Endothelial cell of umbilical vein (primary cell): Measurements from ENCODE around the gene BANF2. TPM values are rescaled to one million over a fixed set of nuclear protein-coding genes. Genes with fewer than 3 reads are reported as not detected.

Experiments
- BruUV-seq: library from RNA; stranded (reverse); fragments of 400-500 nt; replicated peaks from 2 replicates; lab custom pipeline; 2021; lab: Mats Ljungman, UMichigan
- CTCF ChIA-PET: fragments of 300-600, 350-600 bp; sonication (Branson Sonifier 250); formaldehyde crosslinking; loops from one replicate; lab custom pipeline; 2021; ENCODE audit warnings: antibody characterized with exemption, inconsistent platforms; lab: Charles Lee
- POLR2A ChIA-PET: fragments of 300-600, 350-600 bp; sonication (Branson Sonifier 250); formaldehyde crosslinking; loops from one replicate; lab custom pipeline; 2021; ENCODE audit warnings: antibody characterized with exemption, inconsistent platforms; lab: Charles Lee
- DNase-seq: peaks from one replicate; pipeline ENCODE4 v3.0.0-alpha.2; 2011; ENCODE audit warnings: low read depth, low spot score
- FAIRE-seq: peaks from 2 replicates; lab custom pipeline; 2011; peaks lifted over from hg19 to GRCh38; lab: Jason Lieb, UNC
- H2AFZ ChIP-seq: 2 replicates; pipeline ENCODE4 v1.6.0; 2012; ENCODE audit warnings: low read depth, low read length, control low read depth, inconsistent platforms
- H3K27ac ChIP-seq: 2 replicates; pipeline ENCODE4 v1.5.1; 2011; ENCODE audit warnings: low read depth, mild to moderate bottlenecking, control low read depth, low read length, moderate library complexity; ENCODE audit not compliant: insufficient read depth
- H3K27me3 ChIP-seq, 2 experiments: 2 replicates each; pipeline versions ENCODE4 v1.6.0 to v1.6.1; 2011; ENCODE audit warnings: low read length in 2 of 2, mixed read lengths in 1 of 2; ENCODE audit not compliant: control insufficient read depth in 2 of 2, insufficient read depth in 2 of 2
- H3K36me3 ChIP-seq, 2 experiments: 2 replicates in 1 of 2; 3 replicates in 1 of 2; pipeline ENCODE4 v1.5.1; 2011; ENCODE audit warnings: low read length in 2 of 2, mild to moderate bottlenecking in 1 of 2, moderate library complexity in 1 of 2; ENCODE audit not compliant: control insufficient read depth in 2 of 2, insufficient read depth in 2 of 2; ENCODE audit errors: extremely low read depth in 1 of 2
- H3K4me1 ChIP-seq: 3 replicates; pipeline ENCODE4 v1.5.1; 2011; ENCODE audit warnings: mild to moderate bottlenecking, low read length; ENCODE audit not compliant: control insufficient read depth, insufficient read depth; ENCODE audit errors: extremely low read depth
- H3K4me2 ChIP-seq: 2 replicates; pipeline ENCODE4 v1.6.1; 2011; ENCODE audit warnings: low read length, control low read depth, mixed read lengths; ENCODE audit not compliant: insufficient read depth
- H3K4me3 ChIP-seq, 3 experiments: fragments of 200-600 bp in 1 of 3; sonication (generic), shearing (Covaris generic) in 1 of 3; replicated peaks in 1 of 3; 2 replicates each; pipeline ENCODE4 v1.5.1; 2011 to 2016; ENCODE audit warnings: control low read depth in 3 of 3, low read length in 3 of 3, mild to moderate bottlenecking in 2 of 3, inconsistent platforms in 1 of 3, low read depth in 1 of 3, moderate library complexity in 1 of 3; ENCODE audit not compliant: insufficient read depth in 1 of 3
- H3K79me2 ChIP-seq: 2 replicates; pipeline ENCODE4 v1.6.0; 2012; ENCODE audit warnings: low read length, inconsistent platforms; ENCODE audit not compliant: control insufficient read depth, insufficient read depth
- H3K9ac ChIP-seq: replicated peaks from 2 replicates; pipeline ENCODE3; 2011; ENCODE audit warnings: low read length, control low read depth; ENCODE audit not compliant: insufficient read depth; ENCODE audit errors: extremely low read depth
- H3K9me1 ChIP-seq: replicated peaks from 3 replicates; pipeline ENCODE4 v1.6.0; 2011; ENCODE audit warnings: mild to moderate bottlenecking, low read length; ENCODE audit not compliant: control insufficient read depth, insufficient read depth; ENCODE audit errors: extremely low read depth
- H3K9me3 ChIP-seq: replicated peaks from 2 replicates; pipeline ENCODE4 v1.5.1; 2012; ENCODE audit warnings: low read length, inconsistent platforms; ENCODE audit not compliant: control insufficient read depth, insufficient read depth
- H4K20me1 ChIP-seq: replicated peaks from 2 replicates; pipeline ENCODE3; 2011; ENCODE audit warnings: mild to moderate bottlenecking, low read length; ENCODE audit not compliant: control insufficient read depth, insufficient read depth; ENCODE audit errors: extremely low read depth
- CTCF ChIP-seq, 2 donors: IDR thresholded peaks; 1 replicate in 1 of 2; 2 replicates in 1 of 2; pipeline ENCODE4 v1.5.1; 2011; ENCODE audit warnings: low read length in 2 of 2, mild to moderate bottlenecking in 2 of 2, moderate library complexity in 2 of 2, control low read depth in 1 of 2, inconsistent platforms in 1 of 2, low read depth in 1 of 2; ENCODE audit not compliant: insufficient read depth in 1 of 2; ENCODE audit errors: extremely low read depth in 1 of 2
- EZH2 ChIP-seq: IDR thresholded peaks from 2 replicates; pipeline ENCODE4 v1.6.1; 2012; ENCODE audit warnings: borderline replicate concordance, low read depth, mild to moderate bottlenecking, moderate library complexity, low read length, inconsistent platforms; ENCODE audit not compliant: severe bottlenecking
- FOS ChIP-seq: IDR thresholded peaks from 2 replicates; pipeline ENCODE4 v1.6.1; 2011; ENCODE audit warnings: mild to moderate bottlenecking, low read length, moderate library complexity, borderline replicate concordance; ENCODE audit not compliant: insufficient read depth
- GATA2 ChIP-seq: IDR thresholded peaks from 2 replicates; pipeline ENCODE4 v1.7.0; 2011; ENCODE audit warnings: low read depth, mild to moderate bottlenecking, moderate library complexity, mixed read lengths, low read length; ENCODE audit not compliant: insufficient read length, insufficient read depth
- JUN ChIP-seq: IDR thresholded peaks from 2 replicates; pipeline ENCODE4 v1.6.1; 2011; ENCODE audit warnings: borderline replicate concordance, low read depth; ENCODE audit not compliant: insufficient read length, insufficient read depth
- MAX ChIP-seq: IDR thresholded peaks from 2 replicates; pipeline ENCODE4 v1.6.1; 2011; ENCODE audit not compliant: insufficient read depth, insufficient read length
- MYC ChIP-seq: IDR thresholded peaks from one replicate; pipeline ENCODE4 v1.6.1; 2011; ENCODE audit warnings: mild to moderate bottlenecking, low read depth, low read length
- POLR2A ChIP-seq: IDR thresholded peaks from 2 replicates; pipeline ENCODE4 v1.6.1; 2012; ENCODE audit warnings: low read depth, mild to moderate bottlenecking, control low read depth, low read length
- POLR2AphosphoS5 ChIP-seq: IDR thresholded peaks from 2 replicates; pipeline ENCODE4 v1.6.1; 2012; ENCODE audit warnings: low read depth, mild to moderate bottlenecking, control low read depth, low read length, moderate library complexity; ENCODE audit not compliant: insufficient read depth
- dilution Hi-C: fragments of 300-500 bp; cut with MboI; formaldehyde crosslinking; loops from one replicate; pipeline ENCODE4 v1.15.0; 2019; ENCODE audit warnings: low sequenced_read_pairs; ENCODE audit not compliant: extremely low pct_ligation_motif_present
- intact Hi-C: fragments of 100-400 bp; cut with micrococcal nuclease; formaldehyde crosslinking; loops from one replicate; pipeline ENCODE4 v1.10.0; 2022
- polyA plus RNA-seq, 4 experiments: library from polyadenylated mRNA; depleted of rRNA in 3 of 4; stranded (reverse) in 3 of 4; unstranded in 1 of 4; fragments of >200 nt; gene quantifications; 2 replicates each; pipeline versions ENCODE4 v1.2.1 to v1.2.3, GENCODE V29; 2011 to 2012; ENCODE audit warnings: missing spikeins in 1 of 4
- total RNA-seq: library from RNA; stranded (reverse); gene quantifications from 2 replicates; pipeline ENCODE4 v1.2.3, GENCODE V29; 2021

Gene BANF2
- total and polyA plus RNA-seq, 2 donors (not counting 3 experiments of a cell fraction or from before 2014, with no cell fraction given), result not detected

GRCh38 chr20:17731233-17731632 lies 31.5 kb downstream of the BANF2 start:
- ChIA-PET POLR2A (no interaction called here), CTCF (interaction anchor here (1.2 kb wide), 1 partner anchor 13 kb away, joined by 3 read pairs; no protein-coding TSS in a partner anchor)
- Histone ChIP-seq H3K9ac (no peak overlapping the region), H3K27me3 (peaks cover 2 to 4% of the 10 kb centered on the region in 2 experiments), H3K79me2 (no peaks in the 10 kb centered on the region), H3K4me2 (no peak overlapping the region), H3K9me1 (no peaks in the 10 kb centered on the region), H2AFZ (no peak overlapping the region), H3K4me1 (peaks cover 7% of the 10 kb centered on the region), H4K20me1 (no peaks in the 10 kb centered on the region), H3K27ac (no peak overlapping the region), H3K36me3 (no peaks in the 10 kb centered on the region), H3K9me3 (no peaks in the 10 kb centered on the region), H3K4me3 (no peak overlapping the region)
- dilution Hi-C loops (no loop called here), intact Hi-C loops (no loop called here)
- TF ChIP-seq JUN, result no peak
- TF ChIP-seq POLR2A, result no peak
- TF ChIP-seq POLR2AphosphoS5, result no peak
- no peak for TF ChIP-seq GATA2
- TF ChIP-seq FOS, result no peak
- no peak for TF ChIP-seq MAX
- TF ChIP-seq CTCF (IDR thresholded peaks at IDR 0.05; ENCODE audit: extremely low read depth in 1 of 2, insufficient read depth in 1 of 2, low read depth in 1 of 2, low read length in 2 of 2), result no peak
- TF ChIP-seq EZH2, result no peak
- no peak for TF ChIP-seq MYC
- FAIRE-seq (no peak), DNase-seq (no peak)
- no TSS peak for BruUV-seq
